Keratinocyte (primary cell): ENCODE data around the gene LANCL2.

Experiments used
- CTCF ChIP-seq, 3 experiments: IDR thresholded peaks in 1 of 3; conservative IDR thresholded peaks in 1 of 3; optimal IDR thresholded peaks in 1 of 3; 2 replicates in 2 of 3; 3 replicates in 1 of 3; pipeline versions ENCODE3 to v1.5.1; 2011; ENCODE audit warnings: low read length in 3 of 3, mild to moderate bottlenecking in 3 of 3, moderate library complexity in 2 of 3, control low read depth in 1 of 3, inconsistent platforms in 1 of 3; ENCODE audit not compliant: insufficient read depth in 2 of 3; ENCODE audit errors: extremely low read depth in 1 of 3
- EZH2 ChIP-seq: IDR thresholded peaks from one replicate; pipeline ENCODE4 v1.6.1; 2012; ENCODE audit warnings: inconsistent platforms, mild to moderate bottlenecking, low read length, moderate library complexity

- TF ChIP-seq CTCF (optimal IDR thresholded peaks at IDR 0.05 in 1 of 3, IDR thresholded peaks at IDR 0.05 in 1 of 3, conservative IDR thresholded peaks at IDR 0.05 in 1 of 3; ENCODE audit: extremely low read depth in 1 of 3, insufficient read depth in 2 of 3, low read length in 3 of 3) (no peak), EZH2 (no peak)
Observed at GRCh38 chr7:55438085-55438756, 73.1 kb downstream of the LANCL2 start.
